ENCODE results near the gene CCDC148. TPM values are rescaled to one million over a fixed set of nuclear protein-coding genes. Genes with fewer than 3 reads are reported as not detected.

CCDC148 gene
- total and polyA plus RNA-seq, 5 experiments from 2014 or later = not detected

GRCh38 chr2:158142165-158142564, 314.4 kb downstream of the CCDC148 start:
- no peak overlapping the region for H3K4me3 Mint-ChIP-seq
- DNase-seq = no peak
- POLR2A ChIA-PET = no interaction called here
- peaks cover 8 to 35% (median 11%) of the 10 kb centered on the region in 5 donors for H3K27me3 Mint-ChIP-seq
- H3K36me3 Mint-ChIP-seq = peaks cover 0 to 26% (median 2%) of the 10 kb centered on the region in 3 donors
- no peaks in the 10 kb centered on the region for H3K4me1 Mint-ChIP-seq
- peaks cover 2 to 22% (median 10%) of the 10 kb centered on the region in 9 donors for H3K9me3 Mint-ChIP-seq
- ATAC-seq = no peak
- no peak overlapping the region for H3K27ac Mint-ChIP-seq

DNA sequence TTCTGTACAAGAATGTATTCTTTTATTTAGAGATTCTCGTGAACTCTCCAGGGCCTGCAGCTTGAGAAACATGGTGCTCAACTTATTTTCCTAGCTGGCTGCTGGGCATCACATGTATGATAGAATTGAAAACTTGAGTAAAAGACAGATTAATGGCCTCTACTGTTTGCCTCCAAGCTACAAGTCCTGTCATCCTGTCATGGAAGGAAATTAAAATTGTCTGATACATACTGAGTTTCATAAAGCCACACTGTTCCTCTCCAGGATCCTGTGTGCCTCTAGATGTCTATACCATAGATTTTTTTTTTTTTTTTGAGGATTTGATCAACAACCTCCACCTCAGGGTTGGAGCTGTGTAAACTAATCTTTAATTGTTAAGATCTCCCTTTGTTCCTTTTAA, 316.4 kb downstream of the CCDC148 start:
- Mint-ChIP-seq H3K27ac (no peak overlapping the region), H3K9me3 (peaks cover 0 to 3% (median under 1%) of the 10 kb centered on the region in 9 donors), H3K36me3 (peaks cover 0 to 7% (median under 1%) of the 10 kb centered on the region in 3 donors), H3K27me3 (peaks cover 3 to 22% (median 5%) of the 10 kb centered on the region in 5 donors), H3K4me3 (no peak overlapping the region), H3K4me1 (no peaks in the 10 kb centered on the region)
- POLR2A ChIA-PET = no interaction called here
- DNase-seq (no peak), ATAC-seq (no peak)

GRCh38 chr2:158138255-158138654, 318.3 kb downstream of the CCDC148 start:
- Mint-ChIP-seq H3K9me3 (peaks cover 0 to under 1% (median 0%) of the 10 kb centered on the region in 9 donors), H3K36me3 (no peaks in the 10 kb centered on the region), H3K4me3 (no peak overlapping the region), H3K4me1 (no peaks in the 10 kb centered on the region), H3K27me3 (peaks cover 0 to 17% (median 4%) of the 10 kb centered on the region in 5 donors), H3K27ac (no peak overlapping the region)
- POLR2A ChIA-PET = no interaction called here
- DNase-seq = no peak
- no peak for ATAC-seq

DNA sequence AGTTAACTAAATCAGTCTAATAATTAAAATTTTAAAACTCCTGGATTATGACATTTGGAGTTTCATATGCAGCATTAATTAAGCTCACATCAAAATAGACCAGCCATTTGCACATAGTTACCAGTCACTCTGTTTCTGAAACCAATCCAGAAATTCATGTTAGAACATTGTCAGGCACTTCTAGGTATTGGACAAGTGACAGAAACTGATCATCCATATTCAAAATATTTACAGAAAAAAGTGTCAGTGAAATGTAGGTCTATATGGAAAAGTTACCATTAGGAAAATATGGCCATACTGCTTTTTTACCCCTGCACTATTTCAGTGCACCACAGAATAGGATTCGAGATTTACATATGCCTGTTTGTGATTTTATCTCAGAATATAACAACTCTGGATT, 321.5 kb downstream of the CCDC148 start:
- POLR2A ChIA-PET = no interaction called here
- Mint-ChIP-seq H3K27me3 (peaks cover 3 to 15% (median 5%) of the 10 kb centered on the region in 5 donors), H3K4me1 (peaks cover 0 to 4% (median 0%) of the 10 kb centered on the region in 4 donors), H3K27ac (no peak overlapping the region), H3K9me3 (no peaks in the 10 kb centered on the region), H3K4me3 (no peak overlapping the region), H3K36me3 (no peaks in the 10 kb centered on the region)
- DNase-seq = no peak
- no peak for ATAC-seq

GRCh38 chr2:158134655-158135054, 321.9 kb downstream of the CCDC148 start:
- POLR2A ChIA-PET = no interaction called here
- no peaks in the 10 kb centered on the region for H3K36me3 Mint-ChIP-seq
- peaks cover 2 to 15% (median 3%) of the 10 kb centered on the region in 5 donors for H3K27me3 Mint-ChIP-seq
- no peak overlapping the region for H3K27ac Mint-ChIP-seq
- H3K4me1 Mint-ChIP-seq = peaks cover 0 to 4% (median 0%) of the 10 kb centered on the region in 4 donors
- no peak overlapping the region for H3K4me3 Mint-ChIP-seq
- H3K9me3 Mint-ChIP-seq = no peaks in the 10 kb centered on the region
- ATAC-seq = no peak
- no peak for DNase-seq

DNA sequence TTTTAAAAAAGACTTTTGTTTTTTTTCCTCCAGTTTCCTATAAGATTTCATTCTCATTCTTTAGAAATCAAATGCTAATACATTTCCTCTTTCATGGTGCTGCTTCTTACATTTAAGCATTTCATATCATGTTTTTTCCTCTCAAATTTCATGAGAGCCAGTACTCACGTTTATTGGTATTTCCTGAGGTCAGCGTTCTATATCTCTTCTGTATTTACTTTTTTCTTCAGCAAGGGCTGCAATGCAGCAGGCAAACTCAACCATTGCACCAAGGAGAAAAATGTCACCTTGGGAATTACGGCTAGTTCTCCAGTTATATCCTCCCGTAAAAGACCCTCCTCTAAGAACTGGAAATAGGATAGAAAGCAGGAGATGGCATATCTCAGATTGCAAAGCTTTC, 322.5 kb downstream of the CCDC148 start:
- Mint-ChIP-seq H3K27ac (no peak overlapping the region), H3K36me3 (no peaks in the 10 kb centered on the region), H3K27me3 (peaks cover 2 to 17% (median 3%) of the 10 kb centered on the region in 5 donors), H3K9me3 (no peaks in the 10 kb centered on the region), H3K4me1 (peaks cover 0 to 4% (median 0%) of the 10 kb centered on the region in 4 donors), H3K4me3 (no peak overlapping the region)
- POLR2A ChIA-PET = no interaction called here
- DNase-seq (no peak), ATAC-seq (no peak)

DNA sequence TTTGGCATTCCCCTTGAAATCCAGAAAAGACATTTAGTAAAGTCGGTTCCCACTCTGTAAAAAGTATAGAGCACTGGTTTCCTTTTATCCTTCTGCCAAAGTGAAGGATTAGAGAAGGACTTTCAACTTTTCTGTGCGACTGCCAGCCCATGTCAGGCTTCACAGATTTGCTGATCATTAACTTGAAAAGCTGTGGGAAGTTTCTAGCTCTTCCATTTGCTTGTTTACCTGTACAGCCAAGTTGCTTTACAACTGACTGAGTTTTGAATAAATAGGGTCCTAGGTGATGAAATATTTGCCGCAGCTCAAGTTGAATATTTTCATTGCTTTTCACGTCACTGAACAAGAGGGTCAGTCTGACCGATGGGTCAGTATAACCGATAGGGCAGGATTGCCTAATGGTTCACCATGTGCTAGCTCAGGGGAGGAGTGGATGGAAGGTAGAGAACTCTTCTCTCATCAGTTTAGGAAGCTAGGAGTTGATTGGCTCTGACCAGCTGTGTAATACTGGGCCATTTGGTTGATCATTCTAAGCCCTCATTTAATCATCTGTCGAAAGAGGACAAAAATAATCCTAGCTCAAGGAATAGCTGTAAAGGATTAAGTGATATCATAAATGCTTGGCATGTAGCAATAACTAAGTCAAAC, 324.5 kb downstream of the CCDC148 start:
- Mint-ChIP-seq H3K4me3 (no peak overlapping the region), H3K36me3 (no peaks in the 10 kb centered on the region), H3K27ac (no peak overlapping the region), H3K4me1 (peaks cover 0 to 4% (median 0%) of the 10 kb centered on the region in 4 donors), H3K27me3 (peaks cover 2 to 12% (median 4%) of the 10 kb centered on the region in 5 donors), H3K9me3 (no peaks in the 10 kb centered on the region)
- no peak for DNase-seq
- no peak for ATAC-seq
- POLR2A ChIA-PET = no interaction called here

GRCh38 chr2:158131483-158131912, 325.1 kb downstream of the CCDC148 start:
- H3K4me3 Mint-ChIP-seq = no peak overlapping the region
- H3K27me3 Mint-ChIP-seq = peaks cover 2 to 13% (median 4%) of the 10 kb centered on the region in 5 donors
- H3K9me3 Mint-ChIP-seq = no peaks in the 10 kb centered on the region
- DNase-seq (no peak), ATAC-seq (no peak)
- POLR2A ChIA-PET = no interaction called here
- H3K4me1 Mint-ChIP-seq = peaks cover 0 to 4% (median 0%) of the 10 kb centered on the region in 4 donors
- no peaks in the 10 kb centered on the region for H3K36me3 Mint-ChIP-seq
- no peak overlapping the region for H3K27ac Mint-ChIP-seq

DNA sequence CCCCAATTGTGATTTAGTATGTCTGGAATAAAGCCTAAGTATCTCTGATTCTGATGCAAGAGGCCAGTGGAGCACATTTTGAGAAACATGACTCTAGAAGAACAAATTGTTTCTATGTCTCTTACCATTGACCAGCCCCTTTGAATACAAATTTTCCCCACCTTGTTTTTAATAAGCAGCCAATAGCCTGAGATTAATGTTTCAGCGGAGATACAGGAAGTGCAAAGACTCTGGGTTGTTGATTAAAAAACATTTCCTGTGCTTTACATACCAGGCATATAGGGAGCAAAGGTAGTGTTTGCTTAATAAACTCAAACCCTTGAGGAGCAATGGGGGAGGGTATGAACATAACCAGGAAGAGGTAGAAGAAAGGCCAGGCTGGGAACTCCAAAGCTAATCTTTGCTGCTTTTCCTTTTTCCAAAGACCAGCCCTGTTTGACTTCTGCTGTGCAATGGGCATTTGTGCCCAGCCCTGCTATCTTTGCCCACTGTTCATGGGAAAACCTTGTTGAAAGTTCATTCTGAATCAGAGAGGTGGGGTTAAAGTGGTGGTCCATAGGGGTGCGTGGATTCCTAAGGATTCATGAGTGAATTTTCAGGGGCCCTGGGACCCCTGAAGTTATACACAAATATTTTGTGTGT, 325.6 kb downstream of the CCDC148 start:
- peaks cover 2 to 19% (median 4%) of the 10 kb centered on the region in 5 donors for H3K27me3 Mint-ChIP-seq
- no peaks in the 10 kb centered on the region for H3K36me3 Mint-ChIP-seq
- DNase-seq (no peak), ATAC-seq (no peak)
- H3K4me1 Mint-ChIP-seq = peaks cover 0 to 4% (median 0%) of the 10 kb centered on the region in 4 donors
- POLR2A ChIA-PET = no interaction called here
- H3K27ac Mint-ChIP-seq = no peak overlapping the region
- no peak overlapping the region for H3K4me3 Mint-ChIP-seq
- no peaks in the 10 kb centered on the region for H3K9me3 Mint-ChIP-seq

- no peaks in the 10 kb centered on the region for H3K9me3 Mint-ChIP-seq
- POLR2A ChIA-PET = no interaction called here
- no peak overlapping the region for H3K4me3 Mint-ChIP-seq
Measured at GRCh38 chr2:158129037-158129436, 327.5 kb downstream of the CCDC148 start.

DNA sequence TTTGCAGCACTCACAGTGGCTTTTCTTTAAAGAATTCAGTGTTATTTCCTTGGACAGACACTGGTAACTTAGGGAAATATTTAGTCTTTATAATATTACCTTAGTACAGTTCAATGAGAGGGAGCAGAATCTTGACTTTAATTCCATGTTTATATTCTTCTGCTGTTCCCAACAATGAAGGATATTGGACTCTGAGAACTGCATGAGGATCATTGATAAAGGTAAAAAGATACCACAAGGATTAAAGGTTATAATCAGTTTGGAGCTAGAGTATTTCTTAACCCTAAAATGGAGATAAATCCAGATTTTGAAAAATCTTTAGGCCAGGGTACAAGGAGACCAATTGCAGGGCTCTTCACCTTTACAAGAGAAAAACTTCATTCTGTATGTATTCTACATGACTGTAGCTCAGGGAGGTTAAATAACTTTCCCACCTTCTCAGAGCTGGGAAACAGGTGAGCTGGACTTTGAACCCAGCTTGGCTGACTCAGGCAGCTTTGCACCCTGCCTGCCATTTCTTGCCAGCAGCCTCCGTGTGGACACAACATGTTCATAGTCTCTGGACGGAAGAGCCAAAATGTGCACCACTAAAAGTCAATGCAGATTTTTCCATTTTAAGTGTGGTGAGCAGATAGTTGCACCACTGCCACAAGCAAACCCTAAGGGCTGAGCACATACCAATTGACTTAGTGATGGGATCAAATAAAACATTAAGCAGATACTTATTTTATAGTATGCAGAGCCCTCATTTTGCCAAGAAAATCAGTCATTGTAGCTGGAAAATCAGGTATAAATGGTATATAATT, 328.2 kb downstream of the CCDC148 start:
- H3K27me3 Mint-ChIP-seq = peaks cover 3 to 32% (median 6%) of the 10 kb centered on the region in 5 donors
- no peaks in the 10 kb centered on the region for H3K9me3 Mint-ChIP-seq
- H3K27ac Mint-ChIP-seq = no peak overlapping the region
- no peaks in the 10 kb centered on the region for H3K36me3 Mint-ChIP-seq
- POLR2A ChIA-PET = no interaction called here
- ATAC-seq (no peak), DNase-seq (no peak)
- H3K4me3 Mint-ChIP-seq = no peak overlapping the region
- peaks cover 0 to 4% (median under 1%) of the 10 kb centered on the region in 4 donors for H3K4me1 Mint-ChIP-seq

More at GRCh38 chr2:158129037-158129436, 327.5 kb downstream of the CCDC148 start:
- Mint-ChIP-seq H3K4me1 (peaks cover 0 to 4% (median under 1%) of the 10 kb centered on the region in 4 donors), H3K36me3 (no peaks in the 10 kb centered on the region), H3K27ac (no peak overlapping the region), H3K27me3 (peaks cover 3 to 25% (median 6%) of the 10 kb centered on the region in 5 donors)
- DNase-seq (no peak), ATAC-seq (no peak)

DNA sequence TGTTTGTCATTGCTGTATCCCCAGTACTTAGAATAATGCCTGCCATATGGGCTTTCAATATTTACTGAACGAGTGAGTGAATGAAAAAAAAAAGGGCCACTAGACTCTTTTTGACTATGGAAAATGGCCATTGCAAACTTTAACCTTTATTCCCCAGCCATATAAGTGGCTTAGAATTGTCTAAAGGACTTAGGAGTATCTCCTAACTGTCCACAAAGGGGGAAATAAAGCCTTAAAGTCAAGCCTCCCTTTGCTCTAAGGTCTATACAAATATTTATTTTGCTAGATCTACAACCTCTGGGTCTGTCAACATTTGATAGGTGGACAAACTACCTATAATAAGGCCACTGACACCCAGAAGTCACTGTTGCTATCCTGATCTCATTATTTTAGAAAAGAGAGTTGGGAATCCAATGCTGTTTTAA, 329.2 kb downstream of the CCDC148 start:
- Mint-ChIP-seq H3K4me1 (peaks cover 0 to 4% (median under 1%) of the 10 kb centered on the region in 4 donors), H3K4me3 (no peak overlapping the region), H3K36me3 (no peaks in the 10 kb centered on the region), H3K27me3 (peaks cover 1 to 39% (median 8%) of the 10 kb centered on the region in 5 donors), H3K9me3 (no peaks in the 10 kb centered on the region), H3K27ac (no peak overlapping the region)
- DNase-seq = no peak
- POLR2A ChIA-PET = no interaction called here
- ATAC-seq = no peak

Measured in naive thymus-derived CD8-positive, alpha-beta T cell (primary cell).